Stimulated activated CD4-positive, alpha-beta T cell treated with anti-CD3 and anti-CD28 coated beads, TNF-alpha, amount 100 ng/mL, for 48 hours (primary cell): ENCODE results near the gene DTX3.
"Not testable (repeated sequence)": the region's sequence is repeated elsewhere in the genome, so short reads cannot be mapped to it uniquely, and the experiment has no call there.

Source experiments
- DNase-seq, 3 donors: peaks; one replicate each; pipeline ENCODE4 v3.0.0-alpha.2; 2020; ENCODE audit warnings: low read depth in 3 of 3

Gene DTX3, protein sequence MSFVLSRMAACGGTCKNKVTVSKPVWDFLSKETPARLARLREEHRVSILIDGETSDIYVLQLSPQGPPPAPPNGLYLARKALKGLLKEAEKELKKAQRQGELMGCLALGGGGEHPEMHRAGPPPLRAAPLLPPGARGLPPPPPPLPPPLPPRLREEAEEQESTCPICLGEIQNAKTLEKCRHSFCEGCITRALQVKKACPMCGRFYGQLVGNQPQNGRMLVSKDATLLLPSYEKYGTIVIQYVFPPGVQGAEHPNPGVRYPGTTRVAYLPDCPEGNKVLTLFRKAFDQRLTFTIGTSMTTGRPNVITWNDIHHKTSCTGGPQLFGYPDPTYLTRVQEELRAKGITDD

DNA sequence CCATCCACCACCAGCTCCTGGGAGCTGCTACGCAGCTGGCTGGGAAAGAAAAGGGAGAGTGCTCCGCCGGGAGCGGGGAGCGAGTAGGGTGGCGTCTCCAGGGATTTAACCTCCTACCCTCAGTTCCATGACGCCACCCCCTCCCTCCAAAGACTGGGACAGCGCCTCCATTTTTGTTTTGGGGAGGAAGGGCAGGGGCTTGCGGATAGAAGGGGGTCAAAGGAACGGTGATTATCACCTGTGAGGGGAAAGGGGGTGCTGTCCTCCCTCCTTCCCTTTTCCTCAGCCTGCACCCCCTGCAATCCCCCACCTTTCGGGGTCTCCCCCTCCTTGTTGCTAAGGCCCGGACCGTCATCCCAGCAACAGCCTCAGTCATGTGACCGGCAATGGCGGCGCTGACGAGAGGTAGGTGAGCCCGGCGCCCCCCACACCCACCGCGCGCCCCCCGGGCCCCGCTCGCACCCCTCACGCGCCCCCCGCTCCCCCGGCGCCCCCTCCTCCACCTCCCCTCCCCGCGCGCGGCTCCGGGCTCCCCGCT is at the start of gene DTX3:
DTX3 (plus strand) TSS at position 371 of the 538 bp plus-strand sequence. CDS start 1,694 bp downstream, outside the sequence.
- DNase-seq = no peak

DNA sequence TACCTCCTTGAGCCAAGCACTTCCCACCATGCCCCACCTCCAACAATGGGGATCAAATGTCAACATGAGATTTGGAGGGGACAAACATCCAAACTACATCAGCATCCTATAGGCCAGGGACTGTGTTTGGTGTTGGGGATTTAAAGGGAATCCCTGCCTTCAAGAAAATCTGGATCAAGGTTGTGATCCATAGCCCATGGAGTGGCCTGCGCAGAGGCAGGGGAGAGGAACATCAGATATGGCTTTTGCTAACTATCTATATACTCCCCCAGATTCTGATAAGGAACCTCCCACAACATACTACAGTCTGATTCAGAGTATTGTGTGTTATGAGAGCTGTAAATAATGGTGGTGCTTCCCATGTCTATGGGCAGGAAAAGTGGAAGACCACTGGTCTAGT is 49.7 kb upstream of the DTX3 start:
- DNase-seq = no peak

DNA sequence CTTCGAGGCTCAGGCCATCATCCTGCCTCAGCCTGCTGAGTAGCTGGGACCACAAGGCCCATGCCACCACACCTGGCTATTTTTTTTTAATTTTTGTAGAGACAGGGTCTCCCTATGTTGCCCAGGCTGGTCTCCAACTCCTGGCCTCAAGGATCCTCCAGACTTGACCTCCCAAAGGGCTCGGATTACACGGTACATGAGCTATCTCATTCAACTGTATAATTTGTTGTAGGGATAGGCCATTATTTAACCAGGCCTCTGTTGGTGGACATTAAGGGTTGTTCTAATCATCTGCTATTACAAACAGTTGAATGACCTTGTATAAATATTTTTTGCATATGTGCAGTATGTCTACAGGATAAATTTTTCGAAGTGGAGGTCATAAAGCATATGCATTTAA is 45.8 kb upstream of the DTX3 start:
- DNase-seq = no peak

DNA sequence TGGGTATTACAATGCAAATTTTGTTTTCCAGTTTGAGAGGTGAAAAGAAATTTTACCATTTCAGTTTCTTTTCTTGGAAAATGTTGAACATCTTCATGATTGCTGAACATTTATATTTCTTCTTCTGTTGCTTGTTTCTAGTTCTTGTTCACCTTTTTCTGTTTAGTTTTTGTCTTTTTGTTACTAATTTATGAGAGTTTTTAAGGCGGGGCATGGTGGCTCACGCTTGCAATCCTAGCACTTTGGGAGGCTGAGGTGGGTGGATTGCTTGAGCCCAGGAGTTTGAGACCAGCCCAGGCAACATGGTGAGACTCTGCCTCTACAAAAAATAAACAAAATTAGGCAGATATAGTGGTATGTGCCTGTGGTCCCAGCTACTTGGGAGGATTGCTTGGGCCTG is 44.1 kb upstream of the DTX3 start:
- DNase-seq = no peak

DNA sequence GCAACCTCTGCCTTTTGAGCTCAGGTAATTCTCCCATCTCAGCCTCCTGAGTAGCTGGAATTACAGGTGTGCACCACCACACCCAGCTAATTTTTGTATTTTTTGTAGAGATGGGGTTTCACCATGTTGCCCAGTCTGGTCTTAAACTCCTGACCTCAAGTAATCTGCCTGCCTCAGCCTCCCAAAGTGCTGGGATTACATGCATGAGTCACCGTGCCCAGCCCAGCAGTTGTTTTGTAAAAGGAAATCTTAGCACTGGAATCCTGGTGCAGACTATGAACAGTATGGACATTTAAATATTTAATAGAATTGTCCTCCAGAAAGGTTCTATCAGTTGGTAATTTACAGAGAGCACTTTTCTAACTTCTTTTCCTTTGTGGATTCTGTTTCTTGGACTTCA is 43.5 kb upstream of the DTX3 start:
- DNase-seq = not testable (repeated sequence)

DNA sequence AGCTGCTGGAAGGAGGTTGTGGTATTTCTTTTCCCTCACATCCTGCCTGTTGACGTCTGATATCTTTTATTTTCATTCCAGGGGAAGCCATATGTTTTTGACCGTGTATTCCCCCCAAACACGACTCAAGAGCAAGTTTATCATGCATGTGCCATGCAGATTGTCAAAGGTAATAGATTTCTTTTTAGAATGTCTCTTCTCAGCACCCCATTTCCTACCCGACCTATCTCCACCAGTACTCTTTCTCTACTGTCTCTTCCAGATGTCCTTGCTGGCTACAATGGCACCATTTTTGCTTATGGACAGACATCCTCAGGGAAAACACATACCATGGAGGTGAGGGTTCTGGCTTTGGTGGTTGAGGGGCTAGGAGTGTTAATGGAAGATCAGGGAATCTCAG is 41.3 kb upstream of the DTX3 start:
- no peak for DNase-seq

DNA sequence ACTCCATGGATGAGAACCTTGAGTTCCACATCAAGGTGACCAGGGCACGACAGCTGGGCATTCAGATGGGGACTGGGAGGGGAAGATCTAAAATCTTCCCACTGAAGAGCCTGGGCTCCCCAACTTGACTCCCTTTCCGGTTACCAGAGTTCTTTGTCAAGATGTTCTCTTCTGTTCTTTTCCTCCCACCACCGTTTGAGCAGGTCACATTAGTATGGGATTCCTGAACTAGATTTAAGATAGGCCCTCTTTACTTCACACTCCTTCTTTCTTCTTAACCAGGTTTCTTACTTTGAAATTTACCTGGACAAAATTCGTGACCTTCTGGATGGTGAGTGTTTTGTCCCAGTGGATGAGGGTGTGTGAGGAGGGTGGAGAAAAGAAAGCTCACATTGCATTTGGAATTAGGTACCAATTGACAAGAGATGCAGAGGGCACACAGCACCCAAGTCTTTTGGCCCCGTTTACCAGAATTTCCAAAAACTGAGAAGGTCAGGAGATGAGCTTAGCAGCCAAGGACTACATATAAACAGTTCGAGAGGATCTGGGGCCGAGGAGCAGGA is 40.4 kb upstream of the DTX3 start:
- DNase-seq = no peak

DNA sequence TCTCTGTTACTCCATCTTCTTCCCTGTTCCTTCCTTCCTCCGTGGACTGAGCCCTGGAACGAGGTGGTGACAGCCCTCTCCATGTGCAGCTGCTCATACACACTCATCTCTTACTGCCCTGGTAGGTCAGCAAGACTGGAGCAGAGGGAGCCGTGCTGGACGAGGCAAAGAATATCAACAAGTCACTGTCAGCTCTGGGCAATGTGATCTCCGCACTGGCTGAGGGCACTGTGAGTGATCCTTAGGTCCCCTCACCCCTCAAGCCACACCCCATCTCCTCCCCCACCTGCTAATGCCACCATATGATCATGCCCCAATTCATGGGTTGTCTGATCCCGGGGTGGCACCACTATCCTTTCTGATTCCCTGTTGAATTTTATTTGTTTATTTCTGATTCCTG is 35.8 kb upstream of the DTX3 start:
- DNase-seq = no peak

DNA sequence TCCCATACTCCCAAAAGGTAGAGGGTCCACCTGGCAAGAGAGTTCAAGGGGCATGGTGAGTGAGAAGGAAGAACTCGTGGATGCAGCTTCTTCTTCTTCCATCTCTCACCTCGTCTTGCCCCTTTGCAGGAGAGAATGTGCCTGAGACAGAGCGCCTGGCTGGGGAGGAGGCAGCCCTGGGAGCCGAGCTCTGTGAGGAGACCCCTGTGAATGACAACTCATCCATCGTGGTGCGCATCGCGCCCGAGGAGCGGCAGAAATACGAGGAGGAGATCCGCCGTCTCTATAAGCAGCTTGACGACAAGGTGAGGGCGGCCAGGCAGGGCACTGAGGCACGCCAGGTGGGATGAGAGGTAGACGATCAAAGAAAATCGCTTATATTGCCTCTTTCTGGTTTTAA is 34.8 kb upstream of the DTX3 start:
- DNase-seq = no peak

DNA sequence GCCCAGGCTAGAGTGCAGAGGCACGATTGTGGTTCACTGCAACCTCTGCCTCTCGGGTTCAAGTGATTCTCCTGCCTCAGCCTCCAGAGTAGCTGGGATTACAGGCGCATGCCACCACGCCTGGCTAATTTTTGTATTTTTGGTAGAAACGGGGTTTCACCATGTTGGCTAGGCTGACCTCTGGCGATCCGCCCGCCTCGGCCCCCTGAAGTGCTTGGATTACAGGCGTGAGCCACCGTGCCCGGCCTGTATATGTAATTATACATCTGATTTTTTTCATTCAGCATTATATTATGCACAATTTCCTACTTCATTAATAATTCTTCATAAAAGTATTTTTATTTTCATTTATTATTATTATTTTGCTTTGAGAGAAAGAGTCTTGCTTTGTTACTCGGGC is 34.2 kb upstream of the DTX3 start:
- not testable (repeated sequence) for DNase-seq

DNA sequence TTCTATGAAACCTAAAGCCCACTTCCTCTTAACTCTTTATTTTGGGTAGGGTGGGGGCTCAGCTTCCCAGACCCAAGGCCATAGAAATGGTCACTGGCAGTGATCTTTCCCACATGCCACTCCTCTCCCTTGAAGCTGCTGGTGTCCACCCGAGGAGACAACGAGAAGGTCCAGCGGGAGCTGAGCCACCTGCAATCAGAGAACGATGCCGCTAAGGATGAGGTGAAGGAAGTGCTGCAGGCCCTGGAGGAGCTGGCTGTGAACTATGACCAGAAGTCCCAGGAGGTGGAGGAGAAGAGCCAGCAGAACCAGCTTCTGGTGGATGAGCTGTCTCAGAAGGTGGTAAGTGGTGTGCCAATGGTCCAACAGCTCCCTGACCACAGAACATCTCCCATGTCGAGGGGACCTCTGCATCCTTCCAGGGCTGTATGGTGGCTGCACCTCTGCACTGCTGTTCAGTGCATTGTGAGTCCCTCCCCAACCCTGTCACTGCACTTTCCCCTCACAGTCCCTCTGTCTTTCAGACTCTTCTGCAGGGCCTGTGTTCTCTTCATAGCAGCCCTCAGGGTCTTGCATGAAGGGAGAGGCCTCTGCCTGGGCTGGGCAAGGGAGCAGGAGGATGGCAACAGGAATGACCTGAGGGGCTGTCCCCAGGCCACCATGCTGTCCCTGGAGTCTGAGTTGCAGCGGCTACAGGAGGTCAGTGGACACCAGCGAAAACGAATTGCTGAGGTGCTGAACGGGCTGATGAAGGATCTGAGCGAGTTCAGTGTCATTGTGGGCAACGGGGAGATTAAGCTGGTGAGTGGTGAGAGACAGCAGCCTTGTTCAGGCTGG is 32.5 kb upstream of the DTX3 start:
- no peak for DNase-seq

DNA sequence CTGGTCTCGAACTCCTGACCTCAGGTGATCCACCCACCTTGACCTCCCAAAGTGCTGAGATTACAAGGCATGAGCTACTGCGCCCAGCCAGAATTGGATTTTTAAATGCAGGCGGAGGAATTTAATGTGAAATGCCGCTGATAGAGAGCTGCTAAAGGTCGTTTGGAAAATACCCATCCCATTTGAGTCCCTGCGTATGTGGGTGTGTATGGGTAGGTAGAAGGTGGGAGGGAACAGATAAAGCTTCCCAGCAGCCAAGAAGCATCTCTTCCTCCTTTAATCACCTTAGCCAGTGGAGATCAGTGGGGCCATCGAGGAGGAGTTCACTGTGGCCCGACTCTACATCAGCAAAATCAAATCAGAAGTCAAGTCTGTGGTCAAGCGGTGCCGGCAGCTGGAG is 29.8 kb upstream of the DTX3 start:
- DNase-seq = no peak

DNA sequence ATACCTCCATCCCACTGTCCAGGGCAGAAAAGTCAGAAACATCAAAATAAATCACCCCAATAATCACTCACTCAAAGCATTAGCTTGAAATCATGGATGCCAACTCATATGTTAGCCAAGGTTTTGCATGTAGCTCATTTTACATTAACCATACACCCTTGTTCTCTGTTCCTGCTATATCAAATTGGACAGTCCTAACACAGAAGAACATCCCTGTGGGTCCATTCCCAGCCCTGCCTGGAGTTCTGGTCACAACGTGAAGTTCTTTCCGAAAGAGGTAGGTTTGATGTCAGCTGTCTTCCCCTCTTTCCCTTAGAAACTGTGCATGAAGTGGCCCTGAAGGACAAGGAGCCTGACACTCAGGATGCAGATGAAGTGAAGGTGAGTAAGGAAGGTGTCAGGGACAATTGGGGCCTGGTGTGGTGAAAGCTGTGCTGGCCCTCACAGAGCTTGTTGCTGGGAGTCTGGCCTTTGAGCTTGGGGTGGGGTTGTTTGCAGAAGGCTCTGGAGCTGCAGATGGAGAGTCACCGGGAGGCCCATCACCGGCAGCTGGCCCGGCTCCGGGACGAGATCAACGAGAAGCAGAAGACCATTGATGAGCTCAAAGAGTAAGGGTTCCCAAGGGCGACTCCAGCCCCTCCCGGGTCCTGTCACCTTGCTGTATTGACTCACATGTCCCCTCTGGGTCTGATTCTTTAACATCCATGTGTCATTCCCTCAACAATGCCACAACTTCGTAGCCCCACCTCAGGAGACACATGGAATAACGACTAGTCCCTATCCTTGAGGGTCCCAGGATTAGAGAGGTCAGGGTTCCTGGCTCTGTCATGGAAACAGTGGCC is 28.6 kb upstream of the DTX3 start:
- no peak for DNase-seq

DNA sequence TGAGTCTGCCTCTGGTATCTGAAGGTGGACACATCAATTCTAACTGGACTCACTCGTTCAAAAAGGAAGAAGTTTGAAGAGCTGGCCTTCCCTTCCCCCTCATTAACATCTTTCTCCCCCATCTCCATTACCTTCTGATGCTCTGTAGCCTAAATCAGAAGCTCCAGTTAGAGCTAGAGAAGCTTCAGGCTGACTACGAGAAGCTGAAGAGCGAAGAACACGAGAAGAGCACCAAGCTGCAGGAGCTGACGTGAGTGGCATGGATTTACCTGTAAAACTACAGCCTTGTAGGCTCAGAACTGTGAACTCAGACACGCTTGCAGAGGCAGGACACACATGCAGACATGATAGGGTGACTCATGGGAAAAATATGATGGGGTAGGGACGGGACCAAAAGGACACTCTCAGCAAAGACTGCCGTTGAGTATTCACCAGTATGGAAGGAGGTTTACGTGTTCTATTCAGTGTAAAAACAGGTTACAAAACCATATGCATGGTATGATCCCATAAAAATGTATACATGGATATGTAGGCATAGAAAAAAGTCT is 27.9 kb upstream of the DTX3 start:
- no peak for DNase-seq

DNA sequence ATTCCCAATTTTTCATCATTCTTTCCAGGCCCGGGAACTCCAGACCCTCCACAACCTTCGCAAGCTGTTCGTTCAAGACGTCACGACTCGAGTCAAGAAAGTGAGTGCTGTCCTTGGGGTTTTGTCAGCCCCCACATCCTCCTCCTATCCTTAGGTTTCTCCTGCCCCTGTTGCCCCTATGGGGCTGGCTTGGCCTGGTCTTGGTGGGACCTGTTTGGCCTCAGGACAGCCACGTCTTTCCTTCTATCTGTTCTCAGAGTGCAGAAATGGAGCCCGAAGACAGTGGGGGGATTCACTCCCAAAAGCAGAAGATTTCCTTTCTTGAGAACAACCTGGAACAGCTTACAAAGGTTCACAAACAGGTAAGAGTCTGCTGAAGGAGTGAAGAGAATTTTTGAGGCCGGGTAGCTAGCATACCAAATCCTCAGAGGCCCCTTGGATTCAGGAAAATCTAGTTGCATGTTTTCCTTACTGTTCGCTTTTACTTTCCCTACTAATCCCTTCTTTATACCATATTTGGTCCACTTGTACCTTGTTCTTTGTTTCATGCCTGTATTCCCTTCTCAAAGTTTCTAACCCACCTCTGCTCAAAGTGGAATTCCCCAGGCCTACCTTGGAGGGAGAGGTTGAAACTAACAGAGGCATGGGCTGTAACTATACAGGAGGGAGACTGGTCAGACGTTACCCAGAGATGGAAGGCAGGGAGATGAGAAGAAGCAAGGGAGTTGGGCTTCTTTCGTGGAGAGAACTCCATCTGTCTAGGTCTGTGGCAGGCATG is 26.5 kb upstream of the DTX3 start:
- DNase-seq = no peak

DNA sequence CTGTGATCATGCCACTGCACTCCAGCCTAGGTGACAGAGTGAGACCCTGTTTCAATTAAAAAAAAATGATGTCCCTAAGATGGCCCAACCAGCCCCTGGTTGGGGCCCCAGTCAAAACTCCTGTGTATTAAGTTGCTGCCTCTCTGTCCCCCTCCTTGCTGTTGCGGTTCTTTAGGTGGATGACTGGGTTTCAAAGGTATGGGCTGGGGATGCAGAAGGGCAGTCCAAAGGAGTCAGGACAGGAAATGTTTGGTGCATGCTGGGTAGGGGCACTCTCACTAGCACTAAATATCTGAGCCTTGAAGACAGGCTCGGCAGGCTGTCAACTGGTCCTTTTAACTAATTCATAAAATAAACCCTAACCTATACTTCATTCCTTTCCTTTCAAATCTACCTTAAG is 25.6 kb upstream of the DTX3 start:
- DNase-seq = no peak

DNA sequence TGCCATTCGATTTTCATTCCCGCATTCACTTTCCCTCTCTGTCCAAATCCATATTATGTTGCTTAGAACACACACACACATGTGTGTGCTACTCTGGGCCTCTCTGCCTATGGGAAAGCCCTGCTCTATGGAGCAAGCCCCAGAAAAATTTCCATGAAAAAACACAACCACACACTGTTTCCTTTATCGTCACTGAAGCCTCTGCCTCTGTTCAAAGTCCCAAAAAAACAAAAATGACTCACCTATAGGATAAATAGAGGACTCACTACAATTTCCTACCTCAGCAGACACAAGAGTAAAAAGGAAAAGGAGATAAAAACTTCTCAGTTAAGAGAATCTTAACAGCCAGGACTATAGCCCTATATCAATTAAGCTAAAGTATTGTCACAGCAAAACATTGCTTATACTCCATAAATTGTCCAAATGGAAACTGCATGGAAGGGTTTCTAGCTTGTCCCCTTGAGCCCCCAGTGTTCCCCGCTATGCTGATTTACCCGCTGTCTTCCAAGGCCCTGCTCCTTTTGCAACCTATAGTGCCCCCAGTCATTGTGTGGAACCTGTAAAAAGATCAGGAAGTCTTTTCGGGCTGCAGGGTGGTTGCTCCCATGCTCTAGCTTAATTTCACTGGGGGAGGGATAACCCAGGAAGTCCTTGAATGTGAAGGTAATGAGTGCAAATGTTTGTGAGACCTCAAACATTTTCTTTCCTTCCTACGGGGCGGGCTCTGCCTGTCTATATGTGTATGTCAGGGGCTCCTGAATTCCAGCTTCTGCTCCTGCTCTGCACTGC is 24.8 kb upstream of the DTX3 start:
- no peak for DNase-seq

DNA sequence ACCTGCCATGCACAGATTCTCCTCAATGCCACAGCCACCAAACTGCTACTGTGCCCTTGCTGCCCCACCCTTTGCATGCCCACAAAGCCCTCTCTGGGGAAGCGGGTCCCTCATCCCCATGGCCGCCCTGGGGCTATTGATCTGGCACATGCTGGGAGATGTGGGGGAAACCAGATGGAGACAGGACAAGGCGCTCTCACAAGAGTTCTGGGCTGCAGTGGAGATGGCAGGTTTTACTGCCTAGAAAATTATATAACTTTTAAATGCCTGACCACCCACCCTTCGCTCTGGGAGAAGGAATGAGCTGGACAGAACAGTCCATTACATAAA is 24.2 kb upstream of the DTX3 start:
- no peak for DNase-seq

DNA sequence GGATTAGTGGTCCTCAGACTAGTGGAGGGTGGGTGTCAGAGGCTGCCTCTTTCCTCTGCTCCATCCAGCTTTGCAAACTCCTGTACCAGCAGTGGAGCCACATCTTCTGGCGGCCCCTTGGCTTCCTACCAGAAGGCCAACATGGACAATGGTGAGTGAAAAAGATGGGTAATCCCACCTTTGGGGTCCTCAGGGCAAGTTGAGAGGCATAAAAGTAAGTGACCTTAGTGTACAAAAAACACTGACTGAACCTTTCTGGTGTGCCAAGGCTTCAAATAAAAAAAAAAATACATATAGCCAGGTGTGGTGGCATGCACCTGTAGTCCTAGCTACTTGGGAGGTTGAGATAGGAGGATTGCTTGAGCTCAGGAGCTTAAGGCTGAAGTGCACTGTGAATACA is 22.8 kb upstream of the DTX3 start:
- DNase-seq = no peak

DNA sequence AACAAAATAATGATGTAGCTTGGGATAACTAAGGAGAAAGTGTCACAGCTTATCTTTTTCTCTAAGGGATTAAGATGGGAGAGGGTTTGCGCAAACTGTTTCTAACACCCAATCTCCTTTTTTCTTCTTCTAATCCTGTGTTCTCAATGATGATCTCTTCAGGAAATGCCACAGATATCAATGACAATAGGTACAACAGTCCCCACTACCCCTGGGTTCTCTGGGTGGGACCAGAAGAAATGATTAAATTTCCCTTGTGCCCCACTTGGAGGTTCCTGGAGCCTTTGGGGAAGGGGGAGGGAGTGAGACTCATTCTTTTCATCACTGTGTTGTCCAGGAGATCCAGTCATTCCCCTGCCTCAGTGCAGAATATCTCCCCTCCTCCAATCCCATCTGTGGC is 22.2 kb upstream of the DTX3 start:
- no peak for DNase-seq
